A673 (cell line): ENCODE measurements around the gene CCDC158.

Experiments
- EZH2 ChIP-seq: fragments of 200-600 bp; sonication (generic); IDR thresholded peaks from 2 replicates; pipeline ENCODE4 v1.6.1; 2017; ENCODE audit warnings: borderline replicate concordance, low read depth, mild to moderate bottlenecking, mixed read lengths, antibody characterized with exemption, low read length; ENCODE audit not compliant: poor library complexity, severe bottlenecking
- TF ChIP-seq, protein P1 (sequence below): fragments of 300-800, 200-600 bp; sonication (generic); conservative IDR thresholded peaks from 2 replicates; pipeline ENCODE4 v1.5.1; 2017; ENCODE audit warnings: low read depth, mild to moderate bottlenecking, antibody characterized with exemption, low read length, moderate library complexity, mixed read lengths

DNA sequence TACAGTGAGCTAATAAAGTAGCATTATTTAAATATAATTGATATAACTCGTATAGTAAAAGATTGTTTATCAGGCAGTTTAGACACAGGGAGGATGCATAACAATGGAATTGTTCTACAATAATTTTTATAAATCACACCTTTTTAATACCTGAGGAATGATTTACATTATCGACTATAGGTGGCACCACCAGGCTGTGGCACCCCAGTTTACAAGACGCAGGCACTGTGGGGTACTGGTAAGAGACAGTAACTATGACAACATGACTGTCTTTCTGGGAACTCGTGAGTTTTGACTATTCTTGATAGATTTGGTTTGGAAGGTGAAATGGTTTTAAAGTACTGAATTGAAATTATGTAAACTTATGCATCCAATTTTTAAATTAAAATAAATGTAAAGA, 141.5 kb downstream of the CCDC158 start:
- TF ChIP-seq, protein P1, sequence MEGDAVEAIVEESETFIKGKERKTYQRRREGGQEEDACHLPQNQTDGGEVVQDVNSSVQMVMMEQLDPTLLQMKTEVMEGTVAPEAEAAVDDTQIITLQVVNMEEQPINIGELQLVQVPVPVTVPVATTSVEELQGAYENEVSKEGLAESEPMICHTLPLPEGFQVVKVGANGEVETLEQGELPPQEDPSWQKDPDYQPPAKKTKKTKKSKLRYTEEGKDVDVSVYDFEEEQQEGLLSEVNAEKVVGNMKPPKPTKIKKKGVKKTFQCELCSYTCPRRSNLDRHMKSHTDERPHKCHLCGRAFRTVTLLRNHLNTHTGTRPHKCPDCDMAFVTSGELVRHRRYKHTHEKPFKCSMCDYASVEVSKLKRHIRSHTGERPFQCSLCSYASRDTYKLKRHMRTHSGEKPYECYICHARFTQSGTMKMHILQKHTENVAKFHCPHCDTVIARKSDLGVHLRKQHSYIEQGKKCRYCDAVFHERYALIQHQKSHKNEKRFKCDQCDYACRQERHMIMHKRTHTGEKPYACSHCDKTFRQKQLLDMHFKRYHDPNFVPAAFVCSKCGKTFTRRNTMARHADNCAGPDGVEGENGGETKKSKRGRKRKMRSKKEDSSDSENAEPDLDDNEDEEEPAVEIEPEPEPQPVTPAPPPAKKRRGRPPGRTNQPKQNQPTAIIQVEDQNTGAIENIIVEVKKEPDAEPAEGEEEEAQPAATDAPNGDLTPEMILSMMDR: no peak
- no peak for TF ChIP-seq EZH2
